HEK293 (cell line): ENCODE results near the gene KIF5B.
A peak's percentile ranks its signal among the peaks of the same experiment; 100 is the strongest.
"Not testable (repeated sequence)": the region's sequence is repeated elsewhere in the genome, so short reads cannot be mapped to it uniquely, and the experiment has no call there.

Source experiments
- CTCF ChIA-PET: fragments of 350-600 bp; formaldehyde crosslinking; extraction: SDS; loops from one replicate; lab custom pipeline; 2021; ENCODE audit warnings: antibody characterized with exemption; lab: Yijun Ruan, JAX
- POLR2A ChIA-PET: fragments of 300-600 bp; formaldehyde crosslinking; extraction: SDS; loops from one replicate; lab custom pipeline; 2020; ENCODE audit warnings: antibody characterized with exemption, inconsistent platforms; lab: Yijun Ruan, JAX
- H3K27ac ChIP-seq: fragments of 200-500 bp; sonication (Bioruptor generic); 2 replicates; pipeline ENCODE4 v1.5.1; 2014; ENCODE audit warnings: low read depth, low read length, control low read depth, inconsistent platforms; ENCODE audit errors: extremely low read depth
- H3K36me3 ChIP-seq, 2 experiments: fragments of 200-500 bp in 1 of 2; sonication (Bioruptor generic) in 1 of 2; 1 replicate in 1 of 2; 2 replicates in 1 of 2; pipeline ENCODE4 v1.5.1; 2014 to 2017; ENCODE audit warnings: inconsistent platforms in 2 of 2, low read length in 2 of 2; ENCODE audit not compliant: control insufficient read depth in 2 of 2, insufficient read depth in 1 of 2
- H3K4me1 ChIP-seq: fragments of 200-500 bp; sonication (Bioruptor generic); 2 replicates; pipeline ENCODE4 v1.5.1; 2014; ENCODE audit warnings: mild to moderate bottlenecking, low read length, inconsistent platforms; ENCODE audit not compliant: control insufficient read depth, insufficient read depth
- H3K4me3 ChIP-seq: 2 replicates; pipeline ENCODE4 v1.5.1; 2011; ENCODE audit warnings: low read depth, mild to moderate bottlenecking, control low read depth, low read length, moderate library complexity
- H3K9me3 ChIP-seq: fragments of 200-500 bp; sonication (Bioruptor generic); 2 replicates; pipeline ENCODE4 v1.5.1; 2014; ENCODE audit warnings: low read depth, low read length, inconsistent platforms; ENCODE audit not compliant: control insufficient read depth, insufficient read depth
- IKZF3 ChIP-seq: fragments of 450-650 bp; IDR thresholded peaks from 2 replicates; pipeline ENCODE4 v1.5.0; 2018; ENCODE audit warnings: missing biosample characterization, mild to moderate bottlenecking, missing genetic modification characterization, moderate library complexity
- MZF1 ChIP-seq: fragments of 450-650 bp; formaldehyde crosslinking; IDR thresholded peaks from 2 replicates; pipeline ENCODE4 v1.5.1; 2017; ENCODE audit warnings: missing biosample characterization, missing genetic modification characterization, borderline replicate concordance
- PRDM1 ChIP-seq: fragments of 450-650 bp; formaldehyde crosslinking; IDR thresholded peaks from 2 replicates; pipeline ENCODE4; 2016; ENCODE audit warnings: missing biosample characterization, missing genetic modification characterization
- SALL2 ChIP-seq: fragments of 450-650 bp; formaldehyde crosslinking; IDR thresholded peaks from 2 replicates; pipeline ENCODE4 v1.5.0; 2017; ENCODE audit warnings: missing biosample characterization, mild to moderate bottlenecking, missing genetic modification characterization, borderline replicate concordance
- SCRT1 ChIP-seq: fragments of 450-650 bp; formaldehyde crosslinking; IDR thresholded peaks from 2 replicates; pipeline ENCODE4 v1.5.1; 2016; ENCODE audit warnings: missing biosample characterization, missing genetic modification characterization, borderline replicate concordance
- ZIC2 ChIP-seq: fragments of 450-650 bp; formaldehyde crosslinking; IDR thresholded peaks from 2 replicates; pipeline ENCODE4 v1.5.1; 2016; ENCODE audit warnings: missing biosample characterization, missing genetic modification characterization
- ZNF121 ChIP-seq: fragments of 450-650 bp; formaldehyde crosslinking; IDR thresholded peaks from 2 replicates; pipeline ENCODE4 v1.5.1; 2016; ENCODE audit warnings: missing biosample characterization, missing genetic modification characterization
- ZNF157 ChIP-seq: fragments of 450-650 bp; formaldehyde crosslinking; IDR thresholded peaks from 2 replicates; pipeline ENCODE4 v1.5.1; 2016; ENCODE audit warnings: missing biosample characterization, missing genetic modification characterization
- ZNF169 ChIP-seq: fragments of 450-650 bp; formaldehyde crosslinking; IDR thresholded peaks from 2 replicates; pipeline ENCODE4 v1.5.1; 2016; ENCODE audit warnings: missing biosample characterization, missing genetic modification characterization
- ZNF184 ChIP-seq: fragments of 450-650 bp; IDR thresholded peaks from 2 replicates; pipeline ENCODE4 v1.5.1; 2018; ENCODE audit warnings: missing biosample characterization, mild to moderate bottlenecking, missing genetic modification characterization
- ZNF423 ChIP-seq: fragments of 450-650 bp; formaldehyde crosslinking; IDR thresholded peaks from 2 replicates; pipeline ENCODE4 v1.5.1; 2016; ENCODE audit warnings: missing biosample characterization, missing genetic modification characterization
- ZNF488 ChIP-seq: fragments of 450-650 bp; formaldehyde crosslinking; IDR thresholded peaks from 2 replicates; pipeline ENCODE4 v1.5.1; 2016; ENCODE audit warnings: missing biosample characterization, missing genetic modification characterization
- ZNF521 ChIP-seq: fragments of 450-650 bp; formaldehyde crosslinking; IDR thresholded peaks from 2 replicates; pipeline ENCODE4 v1.5.1; 2017; ENCODE audit warnings: missing biosample characterization, mild to moderate bottlenecking, missing genetic modification characterization
- ZNF549 ChIP-seq: fragments of 450-650 bp; IDR thresholded peaks from 2 replicates; pipeline ENCODE4 v1.5.1; 2018; ENCODE audit warnings: missing biosample characterization, missing genetic modification characterization, mild to moderate bottlenecking, inconsistent platforms, moderate library complexity
- ZNF585B ChIP-seq: fragments of 450-650 bp; formaldehyde crosslinking; IDR thresholded peaks from 2 replicates; pipeline ENCODE4 v1.5.1; 2016; ENCODE audit warnings: missing biosample characterization, missing genetic modification characterization
- ZNF621 ChIP-seq: fragments of 450-650 bp; formaldehyde crosslinking; IDR thresholded peaks from 2 replicates; pipeline ENCODE4 v1.5.1; 2017; ENCODE audit warnings: missing biosample characterization, missing genetic modification characterization
- ZNF645 ChIP-seq: fragments of 450-650 bp; formaldehyde crosslinking; IDR thresholded peaks from 2 replicates; pipeline ENCODE4; 2016; ENCODE audit warnings: missing biosample characterization, missing genetic modification characterization
- ZNF654 ChIP-seq: fragments of 450-650 bp; formaldehyde crosslinking; IDR thresholded peaks from 2 replicates; pipeline ENCODE4 v1.5.1; 2016; ENCODE audit warnings: low read depth, missing biosample characterization, missing genetic modification characterization
- ZNF707 ChIP-seq: fragments of 450-650 bp; formaldehyde crosslinking; IDR thresholded peaks from 2 replicates; pipeline ENCODE4 v1.5.1; 2016; ENCODE audit warnings: missing biosample characterization, missing genetic modification characterization
- ZXDB ChIP-seq: fragments of 450-650 bp; formaldehyde crosslinking; IDR thresholded peaks from 2 replicates; pipeline ENCODE4 v1.5.1; 2016; ENCODE audit warnings: missing biosample characterization, missing genetic modification characterization
- TF ChIP-seq, protein P1 (sequence below): fragments of 450-650 bp; formaldehyde crosslinking; conservative IDR thresholded peaks from 2 replicates; pipeline ENCODE4 v1.5.1; 2016; ENCODE audit warnings: low read depth, missing biosample characterization, missing genetic modification characterization
- TF ChIP-seq, protein P2 (sequence below): fragments of 450-650 bp; formaldehyde crosslinking; IDR thresholded peaks from 2 replicates; pipeline ENCODE4 v1.5.1; 2017; ENCODE audit warnings: missing biosample characterization, missing genetic modification characterization

KIF5B gene

GRCh38 chr10:32046151-32046550 is 10.1 kb downstream of the KIF5B start:
- H3K27ac ChIP-seq, result no peak overlapping the region
- H3K9me3 ChIP-seq, result no peaks in the 10 kb centered on the region
- H3K4me1 ChIP-seq, result peaks cover 9% of the 10 kb centered on the region; the same call in 1 of the 2 replicates
- TF ChIP-seq ZNF549 (tag by site-specific recombination) (no peak), ZIC2 (tag by site-specific recombination) (no peak), IKZF3 (tag by site-specific recombination) (no peak), MZF1 (tag by site-specific recombination) (no peak), ZNF184 (tag by site-specific recombination) (no peak), ZNF707 (tag by site-specific recombination) (no peak), ZNF521 (tag by site-specific recombination) (no peak), ZNF423 (tag by site-specific recombination) (no peak), ZNF654 (tag by site-specific recombination) (no peak), SCRT1 (no peak), ZNF488 (tag by site-specific recombination) (no peak), ZNF585B (tag by site-specific recombination) (no peak), ZNF645 (tag by site-specific recombination) (no peak)
- TF ChIP-seq, protein P1, sequence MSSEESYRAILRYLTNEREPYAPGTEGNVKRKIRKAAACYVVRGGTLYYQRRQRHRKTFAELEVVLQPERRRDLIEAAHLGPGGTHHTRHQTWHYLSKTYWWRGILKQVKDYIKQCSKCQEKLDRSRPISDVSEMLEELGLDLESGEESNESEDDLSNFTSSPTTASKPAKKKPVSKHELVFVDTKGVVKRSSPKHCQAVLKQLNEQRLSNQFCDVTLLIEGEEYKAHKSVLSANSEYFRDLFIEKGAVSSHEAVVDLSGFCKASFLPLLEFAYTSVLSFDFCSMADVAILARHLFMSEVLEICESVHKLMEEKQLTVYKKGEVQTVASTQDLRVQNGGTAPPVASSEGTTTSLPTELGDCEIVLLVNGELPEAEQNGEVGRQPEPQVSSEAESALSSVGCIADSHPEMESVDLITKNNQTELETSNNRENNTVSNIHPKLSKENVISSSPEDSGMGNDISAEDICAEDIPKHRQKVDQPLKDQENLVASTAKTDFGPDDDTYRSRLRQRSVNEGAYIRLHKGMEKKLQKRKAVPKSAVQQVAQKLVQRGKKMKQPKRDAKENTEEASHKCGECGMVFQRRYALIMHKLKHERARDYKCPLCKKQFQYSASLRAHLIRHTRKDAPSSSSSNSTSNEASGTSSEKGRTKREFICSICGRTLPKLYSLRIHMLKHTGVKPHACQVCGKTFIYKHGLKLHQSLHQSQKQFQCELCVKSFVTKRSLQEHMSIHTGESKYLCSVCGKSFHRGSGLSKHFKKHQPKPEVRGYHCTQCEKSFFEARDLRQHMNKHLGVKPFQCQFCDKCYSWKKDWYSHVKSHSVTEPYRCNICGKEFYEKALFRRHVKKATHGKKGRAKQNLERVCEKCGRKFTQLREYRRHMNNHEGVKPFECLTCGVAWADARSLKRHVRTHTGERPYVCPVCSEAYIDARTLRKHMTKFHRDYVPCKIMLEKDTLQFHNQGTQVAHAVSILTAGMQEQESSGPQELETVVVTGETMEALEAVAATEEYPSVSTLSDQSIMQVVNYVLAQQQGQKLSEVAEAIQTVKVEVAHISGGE (tag by site-specific recombination), result no peak
- ChIA-PET POLR2A (no interaction called here), CTCF (no interaction called here)
- no peak overlapping the region for H3K4me3 ChIP-seq
- H3K36me3 ChIP-seq, result peaks cover 22 to 71% of the 10 kb centered on the region in 2 experiments

- H3K4me1 ChIP-seq, CTCF ChIA-PET, H3K27ac ChIP-seq, H3K4me3 ChIP-seq, H3K9me3 ChIP-seq: not testable (repeated sequence)
- POLR2A ChIA-PET, result interaction anchor here (0.6 kb wide), 1 partner anchor 11 kb away, joined by 4 read pairs; no protein-coding TSS in a partner anchor
- H3K36me3 ChIP-seq, result peaks cover 37 to 80% of the 10 kb centered on the region in 2 experiments
These were observed 13.5 kb downstream of the KIF5B start for GRCh38 chr10:32042730-32043129.

- TF ChIP-seq ZNF169 (tag by site-specific recombination) (no peak), ZNF121 (tag by site-specific recombination) (peak; percentile 86), ZXDB (tag by site-specific recombination) (no peak), PRDM1 (tag by site-specific recombination) (no peak), ZNF621 (tag by site-specific recombination) (no peak), SALL2 (tag by site-specific recombination) (no peak), ZNF184 (tag by site-specific recombination) (no peak), ZNF157 (tag by site-specific recombination) (no peak)
- TF ChIP-seq, protein P2, sequence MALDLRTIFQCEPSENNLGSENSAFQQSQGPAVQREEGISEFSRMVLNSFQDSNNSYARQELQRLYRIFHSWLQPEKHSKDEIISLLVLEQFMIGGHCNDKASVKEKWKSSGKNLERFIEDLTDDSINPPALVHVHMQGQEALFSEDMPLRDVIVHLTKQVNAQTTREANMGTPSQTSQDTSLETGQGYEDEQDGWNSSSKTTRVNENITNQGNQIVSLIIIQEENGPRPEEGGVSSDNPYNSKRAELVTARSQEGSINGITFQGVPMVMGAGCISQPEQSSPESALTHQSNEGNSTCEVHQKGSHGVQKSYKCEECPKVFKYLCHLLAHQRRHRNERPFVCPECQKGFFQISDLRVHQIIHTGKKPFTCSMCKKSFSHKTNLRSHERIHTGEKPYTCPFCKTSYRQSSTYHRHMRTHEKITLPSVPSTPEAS (tag by site-specific recombination), result no peak
- Histone ChIP-seq H3K9me3 (no peaks in the 10 kb centered on the region), H3K27ac (no peak overlapping the region), H3K36me3 (peaks cover 30 to 80% of the 10 kb centered on the region in 2 experiments), H3K4me1 (no peaks in the 10 kb centered on the region), H3K4me3 (no peak overlapping the region)
- POLR2A ChIA-PET, result interaction anchor here (0.6 kb wide), 1 partner anchor 12 kb away, joined by 3 read pairs; no protein-coding TSS in a partner anchor
- CTCF ChIA-PET, result interaction anchor here (0.6 kb wide), 1 partner anchor 485 kb away, joined by 3 read pairs; no protein-coding TSS in a partner anchor
These were observed 14.8 kb downstream of the KIF5B start for GRCh38 chr10:32041290-32042028.
